Right lobe of liver (tissue), 6 donors: ENCODE results near the gene PKD2L2. TPM values are rescaled to one million over a fixed set of nuclear protein-coding genes. Genes with fewer than 3 reads are reported as not detected.
"Not testable (repeated sequence)": the region's sequence is repeated elsewhere in the genome, so short reads cannot be mapped to it uniquely, and the experiment has no call there.

Experiments used
- ATAC-seq, 4 donors: fragments of 200-7000 bp; cut with Tn5 transposase; one replicate each; pipeline ENCODE4 v1.9.1; 2020; ENCODE audit warnings: mild to moderate bottlenecking in 4 of 4, moderate library complexity in 4 of 4
- DNase-seq, 3 donors: peaks; one replicate each; pipeline ENCODE4 v3.0.0-alpha.2; 2020
- H3K27ac ChIP-seq, 3 donors: fragments of 200-600 bp; one replicate each; pipeline ENCODE4 v1.8.0; 2022
- H3K27me3 ChIP-seq, 2 donors: fragments of 200-600 bp; one replicate each; pipeline ENCODE4 v1.8.0; 2022
- H3K36me3 ChIP-seq, 4 donors: fragments of 200-600 bp; sonication (generic) in 1 of 4; one replicate each; pipeline versions ENCODE4 v1.5.1 to v1.8.0; 2017 to 2022; ENCODE audit warnings: control low read depth in 1 of 4
- H3K4me1 ChIP-seq, 4 donors: fragments of 200-600 bp; sonication (generic) in 1 of 4; one replicate each; pipeline versions ENCODE4 v1.5.1 to v1.8.0; 2017 to 2022; ENCODE audit warnings: control low read depth in 1 of 4
- H3K4me3 ChIP-seq, 3 donors: fragments of 200-600 bp; one replicate each; pipeline ENCODE4 v1.8.0; 2022
- H3K9me3 ChIP-seq, 4 donors: fragments of 200-600 bp; sonication (generic) in 1 of 4; one replicate each; pipeline versions ENCODE4 v1.5.1 to v1.8.0; 2017 to 2022; ENCODE audit warnings: control low read depth in 1 of 4
- POLR2A ChIP-seq: fragments of 450-650 bp; IDR thresholded peaks from one replicate; pipeline ENCODE4 v1.6.1; 2017; ENCODE audit warnings: antibody characterized with exemption, mild to moderate bottlenecking
- WGBS: methylation state at CpG from one replicate; pipeline ENCODE4 v1.1.6; 2018; ENCODE audit warnings: low coverage, low lambda C conversion rate; ENCODE audit not compliant: insufficient coverage; ENCODE audit errors: missing lambda C conversion rate; 5-methylcytosine and 5-hydroxymethylcytosine counted together
- intact Hi-C, 2 donors: fragments of 100-400 bp; cut with DNase I; formaldehyde crosslinking; loops; one replicate each; pipeline versions ENCODE4 v1.11.2 to v1.14.1; 2022
- total RNA-seq, 6 experiments: library from RNA; depleted of rRNA in 2 of 6; stranded (reverse); fragments of >200 nt in 2 of 6; fragmentation: NEBNext Ultra II Directional in 3 of 6; extraction: Animal tissue kit (Norgen Biotek cat#: 25700) in 3 of 6; gene quantifications; one replicate each; pipeline versions ENCODE4 v1.1.0 to v1.2.4, GENCODE V29; 2016 to 2023
- TF ChIP-seq, protein P1 (sequence below), 4 donors: fragments of 200-600 bp in 3 of 4; fragments of 450-650 bp in 1 of 4; IDR thresholded peaks; one replicate each; pipeline versions ENCODE4 v1.5.1 to v1.8.0; 2016 to 2022; ENCODE audit warnings: antibody characterized with exemption in 4 of 4, mild to moderate bottlenecking in 2 of 4
- donor health status: DM: no; HTN: yes; CAD: no.
- donor health status: DM: no; HTN: no; CAD: no.
- donor health status: DM: no; HTN: no; CAD: no.
- donor health status: DM: no; HTN: yes; CAD: no.
- donor health status: DM: no; HTN: yes; CAD: no.

Gene PKD2L2
- total RNA-seq, 6 experiments from 2014 or later, result not detected

DNA sequence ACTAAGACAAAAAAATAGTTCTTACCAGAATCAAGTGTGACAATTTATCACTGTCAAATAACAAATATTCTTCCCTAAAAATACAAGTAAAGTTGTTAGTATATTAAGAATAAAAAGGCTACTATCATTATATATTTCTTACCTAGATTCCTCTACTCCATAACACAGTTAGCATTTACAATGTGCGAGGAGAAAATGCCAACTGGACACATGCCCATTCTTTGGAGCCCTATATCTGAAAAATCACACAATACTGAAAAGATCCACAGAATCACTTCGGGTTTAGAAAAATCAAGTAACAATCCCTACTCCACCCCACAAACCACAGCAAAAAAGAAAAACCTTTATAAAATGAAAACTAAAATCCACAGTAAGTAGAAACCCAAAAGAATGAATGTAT is 70.9 kb downstream of the PKD2L2 start:
- no peak overlapping the region for H3K27ac ChIP-seq
- intact Hi-C loops, result no loop called here
- 78% methylated on average over 2 of the region's 2 CpGs for WGBS
- TF ChIP-seq POLR2A, result no peak
- TF ChIP-seq, protein P1, sequence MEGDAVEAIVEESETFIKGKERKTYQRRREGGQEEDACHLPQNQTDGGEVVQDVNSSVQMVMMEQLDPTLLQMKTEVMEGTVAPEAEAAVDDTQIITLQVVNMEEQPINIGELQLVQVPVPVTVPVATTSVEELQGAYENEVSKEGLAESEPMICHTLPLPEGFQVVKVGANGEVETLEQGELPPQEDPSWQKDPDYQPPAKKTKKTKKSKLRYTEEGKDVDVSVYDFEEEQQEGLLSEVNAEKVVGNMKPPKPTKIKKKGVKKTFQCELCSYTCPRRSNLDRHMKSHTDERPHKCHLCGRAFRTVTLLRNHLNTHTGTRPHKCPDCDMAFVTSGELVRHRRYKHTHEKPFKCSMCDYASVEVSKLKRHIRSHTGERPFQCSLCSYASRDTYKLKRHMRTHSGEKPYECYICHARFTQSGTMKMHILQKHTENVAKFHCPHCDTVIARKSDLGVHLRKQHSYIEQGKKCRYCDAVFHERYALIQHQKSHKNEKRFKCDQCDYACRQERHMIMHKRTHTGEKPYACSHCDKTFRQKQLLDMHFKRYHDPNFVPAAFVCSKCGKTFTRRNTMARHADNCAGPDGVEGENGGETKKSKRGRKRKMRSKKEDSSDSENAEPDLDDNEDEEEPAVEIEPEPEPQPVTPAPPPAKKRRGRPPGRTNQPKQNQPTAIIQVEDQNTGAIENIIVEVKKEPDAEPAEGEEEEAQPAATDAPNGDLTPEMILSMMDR (IDR thresholded peaks at IDR 0.05), result no peak
- H3K36me3 ChIP-seq, result no peaks in the 10 kb centered on the region
- no peaks in the 10 kb centered on the region for H3K27me3 ChIP-seq
- no peaks in the 10 kb centered on the region for H3K9me3 ChIP-seq
- no peak for DNase-seq
- no peak overlapping the region for H3K4me3 ChIP-seq
- H3K4me1 ChIP-seq, result no peaks in the 10 kb centered on the region
- ATAC-seq, result no peak

DNA sequence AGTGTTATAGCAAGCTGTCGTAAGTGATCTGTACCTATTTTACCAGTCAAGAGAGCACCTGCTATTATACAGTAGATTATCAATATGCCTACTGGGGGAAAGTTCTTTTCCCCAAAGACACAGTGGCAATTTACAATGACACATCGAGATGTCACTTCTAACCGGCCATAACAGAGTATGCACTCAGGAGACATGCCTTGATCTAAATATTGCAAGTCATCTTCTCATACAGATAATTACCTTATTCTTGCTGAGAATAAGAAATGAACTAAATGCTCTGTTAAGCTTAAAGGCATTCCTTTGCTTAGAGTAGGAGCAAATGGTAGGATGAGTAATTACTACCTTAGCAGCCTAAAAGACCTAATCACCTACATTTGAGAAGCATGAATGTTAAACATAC is 71.6 kb downstream of the PKD2L2 start:
- no peak overlapping the region for H3K27ac ChIP-seq
- 73% methylated on average over 3 of the region's 3 CpGs for WGBS

DNA sequence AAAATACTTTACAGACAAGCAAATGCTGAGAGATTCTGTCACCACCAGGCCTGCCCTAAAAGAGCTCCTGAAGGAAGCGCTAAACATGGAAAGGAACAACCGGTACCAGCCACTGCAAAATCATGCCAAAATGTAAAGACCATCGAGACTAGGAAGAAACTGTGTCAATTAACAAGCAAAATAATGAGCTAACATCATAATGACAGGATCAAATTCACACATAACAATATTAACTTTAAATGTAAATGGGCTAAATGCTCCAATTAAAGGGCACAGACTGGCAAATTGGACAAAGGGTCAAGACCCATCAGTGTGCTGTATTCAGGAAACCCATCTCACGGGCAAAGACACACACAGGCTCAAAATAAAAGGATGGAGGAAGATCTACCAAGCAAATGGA is 81.1 kb downstream of the PKD2L2 start:
- 85% methylated on average over 3 of the region's 4 CpGs for WGBS
- H3K4me3 ChIP-seq, H3K27me3 ChIP-seq, H3K4me1 ChIP-seq, DNase-seq, H3K27ac ChIP-seq, ATAC-seq, H3K9me3 ChIP-seq, H3K36me3 ChIP-seq, intact Hi-C loops: not testable (repeated sequence)

More for the DNA sequence above, 71.6 kb downstream of the PKD2L2 start:
- H3K4me3 ChIP-seq, result no peak overlapping the region
- H3K4me1 ChIP-seq, result no peaks in the 10 kb centered on the region
- H3K36me3 ChIP-seq, result no peaks in the 10 kb centered on the region
- no peak for ATAC-seq
- DNase-seq, result no peak
- TF ChIP-seq POLR2A, result no peak
- TF ChIP-seq, protein P1 (IDR thresholded peaks at IDR 0.05), result no peak
- intact Hi-C loops, result no loop called here
- no peaks in the 10 kb centered on the region for H3K9me3 ChIP-seq
- H3K27me3 ChIP-seq, result no peaks in the 10 kb centered on the region

DNA sequence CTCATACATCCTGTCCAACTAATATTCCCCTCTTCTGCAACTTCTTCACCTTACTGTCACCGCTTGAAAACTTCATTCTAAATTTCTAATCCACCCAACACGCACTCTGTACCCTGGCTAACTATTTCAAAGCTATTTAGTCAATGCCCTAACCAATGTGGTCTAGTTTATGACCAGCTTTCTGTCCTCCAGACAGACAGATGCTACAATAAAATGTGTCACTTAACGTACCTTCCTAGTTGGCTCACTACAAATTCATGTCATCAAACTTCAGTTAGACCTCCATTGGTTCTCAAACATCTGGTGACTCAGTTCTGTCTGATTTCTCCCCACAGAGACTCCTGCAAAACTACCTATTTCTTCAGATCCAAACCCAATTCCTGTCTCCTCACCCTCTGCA is 86.0 kb downstream of the PKD2L2 start:
- no peak for ATAC-seq
- H3K27me3 ChIP-seq, result no peaks in the 10 kb centered on the region
- H3K9me3 ChIP-seq, result no peaks in the 10 kb centered on the region
- no peak for DNase-seq
- no peaks in the 10 kb centered on the region for H3K4me1 ChIP-seq
- no peak for TF ChIP-seq POLR2A
- TF ChIP-seq, protein P1 (IDR thresholded peaks at IDR 0.05), result no peak
- 86% methylated on average over 3 of the region's 3 CpGs for WGBS
- intact Hi-C loops, result no loop called here
- H3K36me3 ChIP-seq, result peaks cover 0 to 7% (median 0%) of the 10 kb centered on the region in 4 donors
- no peak overlapping the region for H3K4me3 ChIP-seq
- H3K27ac ChIP-seq, result no peak overlapping the region

DNA sequence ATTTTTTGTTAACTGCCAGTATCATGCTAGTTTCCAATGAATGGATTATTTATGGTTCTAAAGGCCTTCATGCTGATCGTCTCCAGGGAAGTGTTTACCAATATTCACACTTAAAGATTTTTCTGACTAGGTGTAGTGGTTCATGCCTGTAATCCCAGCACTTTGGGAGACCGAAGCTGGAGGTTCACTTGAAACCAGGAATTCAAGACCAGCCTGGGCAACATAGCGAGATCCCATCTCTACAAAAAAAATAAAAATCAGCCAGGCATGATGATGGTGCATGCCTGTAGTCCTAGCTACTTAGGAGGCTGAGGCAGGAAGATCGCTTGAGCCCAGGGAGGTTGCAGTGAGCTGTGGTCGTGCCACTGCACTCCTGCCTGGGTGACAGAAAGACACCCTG is 100.2 kb downstream of the PKD2L2 start:
- ATAC-seq, result no peak

More for the DNA sequence above, 100.2 kb downstream of the PKD2L2 start:
- H3K27ac ChIP-seq, result no peak overlapping the region
- DNase-seq, result no peak
- H3K9me3 ChIP-seq, result no peaks in the 10 kb centered on the region
- TF ChIP-seq, protein P1 (IDR thresholded peaks at IDR 0.05), result no peak
- no peak for TF ChIP-seq POLR2A
- no peak overlapping the region for H3K4me3 ChIP-seq
- intact Hi-C loops, result no loop called here
- H3K4me1 ChIP-seq, result no peaks in the 10 kb centered on the region
- H3K27me3 ChIP-seq, result no peaks in the 10 kb centered on the region
- 93% methylated on average over 5 of the region's 5 CpGs for WGBS
- peaks cover 0 to 3% (median 0%) of the 10 kb centered on the region in 4 donors for H3K36me3 ChIP-seq

Other genes with a start within 250 kb of the PKD2L2 start
- 1 to 10 TPM; 1.9 to 8.5 (median 3.3) TPM for gene KLHL3, start 153.4 kb upstream of the PKD2L2 start, total RNA-seq
- 1 to 10 TPM; 3.6 to 9.8 (median 8.1) TPM for gene HNRNPA0, start 135.1 kb upstream of the PKD2L2 start, total RNA-seq
- under 1 TPM in 5 of 6 experiments, not detected in 1; 0.31 to 0.88 (median 0.53) TPM for gene MYOT, start 21.6 kb upstream of the PKD2L2 start, total RNA-seq
- gene FAM13B, start 143.6 kb downstream of the PKD2L2 start, total RNA-seq, result 10 to 100 TPM in 1 of 6 experiments, 1 to 10 TPM in 5; 6.0 to 12.4 (median 6.5) TPM
- gene WNT8A, start 194.6 kb downstream of the PKD2L2 start, total RNA-seq, result not detected
- gene NME5, start 250.0 kb downstream of the PKD2L2 start, total RNA-seq, result under 1 TPM in 3 of 6 experiments, not detected in 3; 0.22 to 0.32 (median 0.29) TPM